H9 (cell line): ENCODE results near the gene ZNF17. TPM values are rescaled to one million over a fixed set of nuclear protein-coding genes. Genes with fewer than 3 reads are reported as not detected.

Experiments
- DNase-seq: peaks from one replicate; pipeline ENCODE4 v3.0.0-alpha.2; 2017
- H2AFZ ChIP-seq: one replicate; pipeline ENCODE4 v1.6.1; 2013; ENCODE audit warnings: mild to moderate bottlenecking, low read length, control low read depth, moderate library complexity
- H2AK5ac ChIP-seq: 2 replicates; pipeline ENCODE4 v1.6.1; 2013; ENCODE audit warnings: low read length, control low read depth, mixed read lengths; ENCODE audit not compliant: insufficient read length
- H2BK120ac ChIP-seq: one replicate; pipeline ENCODE4 v1.6.1; 2013; ENCODE audit warnings: low read depth, mild to moderate bottlenecking, low read length, control low read depth, inconsistent platforms; ENCODE audit not compliant: poor library complexity, severe bottlenecking
- H2BK12ac ChIP-seq: 2 replicates; pipeline ENCODE4 v1.6.1; 2013; ENCODE audit warnings: low read length, control low read depth, mixed read lengths, low read depth; ENCODE audit not compliant: insufficient read length
- H2BK15ac ChIP-seq: 2 replicates; pipeline ENCODE4 v1.6.1; 2013; ENCODE audit warnings: low read depth, low read length, control low read depth
- H2BK20ac ChIP-seq: one replicate; pipeline ENCODE4 v1.6.1; 2013; ENCODE audit warnings: low read depth, mild to moderate bottlenecking, low read length, control low read depth, inconsistent platforms; ENCODE audit not compliant: poor library complexity, severe bottlenecking
- H2BK5ac ChIP-seq: 2 replicates; pipeline ENCODE4 v1.6.1; 2013; ENCODE audit warnings: low read length, control low read depth, mixed read lengths; ENCODE audit not compliant: insufficient read length
- H3K14ac ChIP-seq: 2 replicates; pipeline ENCODE4 v1.6.1; 2013; ENCODE audit warnings: low read length, control low read depth; ENCODE audit not compliant: insufficient read depth
- H3K18ac ChIP-seq: 2 replicates; pipeline ENCODE4 v1.6.1; 2013; ENCODE audit warnings: low read depth, mild to moderate bottlenecking, mixed read lengths, low read length, control low read depth; ENCODE audit not compliant: insufficient read length
- H3K23ac ChIP-seq: 2 replicates; pipeline ENCODE4 v1.6.1; 2013; ENCODE audit warnings: low read length, control low read depth, mixed read lengths, low read depth; ENCODE audit not compliant: insufficient read length
- H3K23me2 ChIP-seq: 2 replicates; pipeline ENCODE4 v1.6.1; 2013; ENCODE audit warnings: low read depth, mild to moderate bottlenecking, mixed read lengths, low read length, control low read depth; ENCODE audit not compliant: insufficient read length, poor library complexity, severe bottlenecking
- H3K27ac ChIP-seq: 2 replicates; pipeline ENCODE4 v1.5.1; 2013; ENCODE audit warnings: low read length, control low read depth, mixed read lengths, low read depth; ENCODE audit not compliant: insufficient read length
- H3K27me3 ChIP-seq: 2 replicates; pipeline ENCODE4 v1.6.1; 2013; ENCODE audit warnings: low read length, control low read depth, inconsistent platforms; ENCODE audit not compliant: insufficient read depth
- H3K4ac ChIP-seq: 2 replicates; pipeline ENCODE4 v1.6.1; 2013; ENCODE audit warnings: low read depth, mild to moderate bottlenecking, control low read depth, inconsistent platforms, low read length, moderate library complexity
- H3K4me1 ChIP-seq: 2 replicates; pipeline ENCODE4 v1.6.1; 2013; ENCODE audit warnings: low read length, control low read depth, inconsistent platforms; ENCODE audit not compliant: insufficient read depth
- H3K4me2 ChIP-seq: 2 replicates; pipeline ENCODE4 v1.6.1; 2013; ENCODE audit warnings: low read length, control low read depth, mixed read lengths; ENCODE audit not compliant: insufficient read length, insufficient read depth
- H3K56ac ChIP-seq: 2 replicates; pipeline ENCODE4 v1.6.1; 2013; ENCODE audit warnings: low read depth, mild to moderate bottlenecking, mixed read lengths, low read length, control low read depth; ENCODE audit not compliant: insufficient read length
- H3K79me1 ChIP-seq: 2 replicates; pipeline ENCODE4 v1.6.1; 2013; ENCODE audit warnings: low read depth, mild to moderate bottlenecking, moderate library complexity, low read length, control low read depth, inconsistent platforms; ENCODE audit not compliant: insufficient read depth, poor library complexity, severe bottlenecking
- H3K79me2 ChIP-seq: 2 replicates; pipeline ENCODE4 v1.6.1; 2013; ENCODE audit warnings: low read length, control low read depth, inconsistent platforms; ENCODE audit not compliant: insufficient read depth
- H3K9ac ChIP-seq: 2 replicates; pipeline ENCODE4 v1.6.1; 2013; ENCODE audit warnings: low read length, control low read depth, mixed read lengths; ENCODE audit not compliant: insufficient read length; ENCODE audit errors: extremely low read depth
- H3K9me3 ChIP-seq: one replicate; pipeline ENCODE4 v1.6.1; 2013; ENCODE audit warnings: low read depth, low read length, inconsistent platforms; ENCODE audit not compliant: control insufficient read depth
- H3T11ph ChIP-seq: one replicate; pipeline ENCODE4 v1.6.1; 2013; ENCODE audit warnings: mild to moderate bottlenecking, low read length, control low read depth, inconsistent platforms
- H4K20me1 ChIP-seq: one replicate; pipeline ENCODE4 v1.6.1; 2013; ENCODE audit not compliant: control insufficient read depth, insufficient read length, insufficient read depth
- H4K5ac ChIP-seq: 2 replicates; pipeline ENCODE4 v1.6.1; 2013; ENCODE audit warnings: low read depth, mild to moderate bottlenecking, mixed read lengths, low read length, control low read depth; ENCODE audit not compliant: insufficient read length
- H4K8ac ChIP-seq: replicated peaks from 2 replicates; pipeline ENCODE4 v1.6.1; 2013; ENCODE audit warnings: low read length, control low read depth, mixed read lengths, low read depth; ENCODE audit not compliant: insufficient read length
- H4K91ac ChIP-seq: 2 replicates; pipeline ENCODE4 v1.6.1; 2013; ENCODE audit warnings: low read depth, mild to moderate bottlenecking, moderate library complexity, mixed read lengths, low read length, control low read depth; ENCODE audit not compliant: insufficient read length
- H3K27ac Mint-ChIP-seq, 3 experiments: 2 replicates in 2 of 3; 3 replicates in 1 of 3; pipeline ENCODE4 v1.8.0; 2020 to 2021; ENCODE audit warnings: mixed read lengths in 3 of 3, mild to moderate bottlenecking in 1 of 3, moderate library complexity in 1 of 3
- H3K27me3 Mint-ChIP-seq: 2 replicates; pipeline ENCODE4 v1.8.0; 2021; ENCODE audit warnings: low read depth, mild to moderate bottlenecking, moderate library complexity, mixed read lengths
- H3K36me3 Mint-ChIP-seq, 3 experiments: 2 replicates in 2 of 3; 3 replicates in 1 of 3; pipeline ENCODE4 v1.8.0; 2020 to 2021; ENCODE audit warnings: low read depth in 3 of 3, mixed read lengths in 3 of 3; ENCODE audit not compliant: insufficient read depth in 1 of 3
- H3K4me1 Mint-ChIP-seq, 2 experiments: 2 replicates each; pipeline ENCODE4 v1.8.0; 2020; ENCODE audit warnings: mixed read lengths in 2 of 2
- H3K4me3 Mint-ChIP-seq, 2 experiments: 2 replicates in 1 of 2; 3 replicates in 1 of 2; pipeline ENCODE4 v1.8.0; 2020 to 2021; ENCODE audit warnings: mild to moderate bottlenecking in 2 of 2, mixed read lengths in 2 of 2, moderate library complexity in 1 of 2
- H3K9me3 Mint-ChIP-seq, 2 experiments: 2 replicates in 1 of 2; 3 replicates in 1 of 2; pipeline ENCODE4 v1.8.0; 2020; ENCODE audit warnings: mild to moderate bottlenecking in 2 of 2, mixed read lengths in 2 of 2, moderate library complexity in 1 of 2
- WGBS: extraction: QIAGEN DNeasy Blood & Tissue Kit; methylation state at CpG from one replicate; pipeline ENCODE4 v1.1.7; 2013; ENCODE audit warnings: missing lambda C conversion rate, low lambda C conversion rate, mixed read lengths; ENCODE audit not compliant: insufficient read length; ENCODE audit errors: extremely low coverage; 5-methylcytosine and 5-hydroxymethylcytosine counted together
- total RNA-seq: library from RNA; stranded (reverse); gene quantifications from 2 replicates; pipeline ENCODE4 v1.2.1, GENCODE V29; 2021
- TF ChIP-seq, protein P1 (sequence below): fragments of 200-600 bp; sonication (generic); conservative IDR thresholded peaks from 3 replicates; pipeline ENCODE4 v1.8.0; 2021; ENCODE audit warnings: antibody characterized with exemption, mild to moderate bottlenecking

ZNF17 gene
- total RNA-seq, 1 experiment from 2014 or later, result 16.3 TPM

DNA sequence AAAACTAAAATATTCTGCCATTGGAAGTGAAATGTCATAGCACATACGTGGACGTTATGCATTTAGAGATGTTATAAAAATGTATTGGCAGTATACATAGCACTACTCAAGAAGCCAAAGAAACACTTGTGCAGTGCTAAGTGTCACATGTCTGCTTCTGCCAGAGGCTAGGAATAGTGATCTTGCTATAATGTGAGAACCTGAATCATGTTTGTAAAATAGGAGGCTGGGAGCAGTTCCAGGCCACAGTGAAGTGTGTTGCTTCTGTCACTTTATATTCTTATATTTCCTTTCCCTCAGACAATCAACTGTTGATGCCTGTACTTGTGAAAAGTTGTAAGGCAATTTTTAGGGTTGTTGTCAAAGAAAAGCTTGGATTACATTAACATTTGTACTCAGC is 44.2 kb upstream of the ZNF17 start:
- Histone ChIP-seq H4K91ac (no peak overlapping the region), H3K4ac (no peak overlapping the region), H2AK5ac (no peak overlapping the region), H3K4me1 (no peaks in the 10 kb centered on the region), H4K20me1 (no peaks in the 10 kb centered on the region), H3K27ac (no peak overlapping the region), H3K23me2 (peaks cover 5% of the 10 kb centered on the region), H2BK120ac (no peak overlapping the region), H2BK5ac (no peak overlapping the region), H3K23ac (no peak overlapping the region), H3K56ac (no peak overlapping the region), H3K4me2 (no peak overlapping the region), H3K9me3 (no peaks in the 10 kb centered on the region), H3T11ph (no peak overlapping the region), H4K5ac (no peak overlapping the region), H4K8ac (no peak overlapping the region), H3K9ac (no peak overlapping the region), H2AFZ (no peak overlapping the region), H3K18ac (no peak overlapping the region), H2BK12ac (no peak overlapping the region), H2BK20ac (no peak overlapping the region), H3K79me1 (no peaks in the 10 kb centered on the region), H2BK15ac (no peak overlapping the region), H3K79me2 (peaks cover 4% of the 10 kb centered on the region; the same call in 1 of the 2 replicates), H3K14ac (no peak overlapping the region), H3K27me3 (no peaks in the 10 kb centered on the region)
- Mint-ChIP-seq H3K27ac (no peak overlapping the region), H3K36me3 (peaks cover 2 to 4% (median 2%) of the 10 kb centered on the region in 3 experiments; a peak in 6 of 7 replicates), H3K4me3 (no peak overlapping the region), H3K27me3 (no peaks in the 10 kb centered on the region; the same call in 1 of the 2 replicates), H3K9me3 (no peaks in the 10 kb centered on the region), H3K4me1 (peaks cover 9 to 11% of the 10 kb centered on the region in 2 experiments)
- no peak for DNase-seq
- TF ChIP-seq, protein P1, sequence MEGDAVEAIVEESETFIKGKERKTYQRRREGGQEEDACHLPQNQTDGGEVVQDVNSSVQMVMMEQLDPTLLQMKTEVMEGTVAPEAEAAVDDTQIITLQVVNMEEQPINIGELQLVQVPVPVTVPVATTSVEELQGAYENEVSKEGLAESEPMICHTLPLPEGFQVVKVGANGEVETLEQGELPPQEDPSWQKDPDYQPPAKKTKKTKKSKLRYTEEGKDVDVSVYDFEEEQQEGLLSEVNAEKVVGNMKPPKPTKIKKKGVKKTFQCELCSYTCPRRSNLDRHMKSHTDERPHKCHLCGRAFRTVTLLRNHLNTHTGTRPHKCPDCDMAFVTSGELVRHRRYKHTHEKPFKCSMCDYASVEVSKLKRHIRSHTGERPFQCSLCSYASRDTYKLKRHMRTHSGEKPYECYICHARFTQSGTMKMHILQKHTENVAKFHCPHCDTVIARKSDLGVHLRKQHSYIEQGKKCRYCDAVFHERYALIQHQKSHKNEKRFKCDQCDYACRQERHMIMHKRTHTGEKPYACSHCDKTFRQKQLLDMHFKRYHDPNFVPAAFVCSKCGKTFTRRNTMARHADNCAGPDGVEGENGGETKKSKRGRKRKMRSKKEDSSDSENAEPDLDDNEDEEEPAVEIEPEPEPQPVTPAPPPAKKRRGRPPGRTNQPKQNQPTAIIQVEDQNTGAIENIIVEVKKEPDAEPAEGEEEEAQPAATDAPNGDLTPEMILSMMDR, result no peak
- no CpG with 5 or more reads among the region's 2 CpGs for WGBS
